Adrenal gland (tissue), 5 donors: ENCODE measurements around the gene CHN2.

ENCODE experiments used
- POLR2A ChIP-seq, 2 donors: fragments of 450-650 bp; IDR thresholded peaks; one replicate each; pipeline ENCODE4 v1.6.1; 2017; ENCODE audit warnings: antibody characterized with exemption in 2 of 2, mild to moderate bottlenecking in 2 of 2, moderate library complexity in 1 of 2
- TF ChIP-seq, protein P1 (sequence below), 6 experiments: fragments of 450-650 bp in 4 of 6; fragments of 200-600 bp in 2 of 6; sonication (generic) in 1 of 6; IDR thresholded peaks; 1 replicate in 5 of 6; 2 replicates in 1 of 6; pipeline versions ENCODE4 v1.5.1 to v1.8.0; 2016 to 2021; ENCODE audit warnings: antibody characterized with exemption in 6 of 6, mild to moderate bottlenecking in 2 of 6, moderate library complexity in 1 of 6
- donor health status: DM: no; HTN: no; CAD: no.

DNA sequence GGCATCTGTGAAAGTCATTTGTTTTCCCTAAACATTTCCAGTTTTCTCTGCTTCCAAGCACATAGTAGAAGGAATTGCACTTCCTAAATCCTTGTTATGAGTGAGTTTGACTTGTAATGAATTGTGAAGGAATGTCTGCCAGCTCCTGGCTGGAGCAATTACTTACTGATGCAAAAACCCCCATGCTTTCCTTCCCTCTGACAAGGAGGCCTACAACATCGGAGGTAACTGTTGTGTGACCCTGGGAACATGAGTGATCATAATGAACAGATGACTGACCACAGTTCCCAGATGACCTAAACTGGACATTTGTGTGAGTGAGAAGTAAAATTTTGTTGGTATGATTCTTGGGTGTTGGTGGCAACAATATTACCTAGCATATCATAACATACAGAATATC lies 26.9 kb upstream of the CHN2 start:
- TF ChIP-seq, protein P1, sequence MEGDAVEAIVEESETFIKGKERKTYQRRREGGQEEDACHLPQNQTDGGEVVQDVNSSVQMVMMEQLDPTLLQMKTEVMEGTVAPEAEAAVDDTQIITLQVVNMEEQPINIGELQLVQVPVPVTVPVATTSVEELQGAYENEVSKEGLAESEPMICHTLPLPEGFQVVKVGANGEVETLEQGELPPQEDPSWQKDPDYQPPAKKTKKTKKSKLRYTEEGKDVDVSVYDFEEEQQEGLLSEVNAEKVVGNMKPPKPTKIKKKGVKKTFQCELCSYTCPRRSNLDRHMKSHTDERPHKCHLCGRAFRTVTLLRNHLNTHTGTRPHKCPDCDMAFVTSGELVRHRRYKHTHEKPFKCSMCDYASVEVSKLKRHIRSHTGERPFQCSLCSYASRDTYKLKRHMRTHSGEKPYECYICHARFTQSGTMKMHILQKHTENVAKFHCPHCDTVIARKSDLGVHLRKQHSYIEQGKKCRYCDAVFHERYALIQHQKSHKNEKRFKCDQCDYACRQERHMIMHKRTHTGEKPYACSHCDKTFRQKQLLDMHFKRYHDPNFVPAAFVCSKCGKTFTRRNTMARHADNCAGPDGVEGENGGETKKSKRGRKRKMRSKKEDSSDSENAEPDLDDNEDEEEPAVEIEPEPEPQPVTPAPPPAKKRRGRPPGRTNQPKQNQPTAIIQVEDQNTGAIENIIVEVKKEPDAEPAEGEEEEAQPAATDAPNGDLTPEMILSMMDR (IDR thresholded peaks at IDR 0.05): no peak
- TF ChIP-seq POLR2A (IDR thresholded peaks at IDR 0.05): no peak
